ENCODE results near the gene DOCK4. TPM values are rescaled to one million over a fixed set of nuclear protein-coding genes. Genes with fewer than 3 reads are reported as not detected.

Gene DOCK4
- total and polyA plus RNA-seq, 7 donors: 1.8 to 12.7 (median 7.1) TPM

DNA sequence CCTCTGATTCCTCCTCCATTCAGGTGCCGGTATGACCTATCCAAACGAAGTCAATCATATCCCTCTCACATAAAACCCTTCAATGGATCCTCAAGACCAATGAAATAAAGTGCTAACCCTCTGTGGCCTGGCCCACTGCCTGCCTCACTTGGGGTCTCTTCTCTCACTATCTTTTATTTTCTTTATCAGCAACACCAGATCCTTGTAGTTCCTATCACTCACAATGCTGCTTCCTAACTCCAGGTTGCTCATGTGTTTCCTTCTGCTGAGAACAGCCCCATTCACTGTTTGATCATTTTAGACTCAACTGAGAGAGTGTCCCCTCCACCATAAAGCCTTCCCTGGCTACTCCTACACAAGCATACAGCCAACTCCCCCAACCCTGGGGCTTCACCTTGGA is 180.6 kb downstream of the DOCK4 start:
- Histone ChIP-seq H3K36me3 (ENCODE audit: insufficient read depth in 1 of 2, low read depth in 1 of 2) (no peaks in the 10 kb centered on the region), H3K4me1 (peaks cover 9% of the 10 kb centered on the region), H3K27me3 (ENCODE audit: insufficient read depth in 3 of 3, low read length in 2 of 3) (no peaks in the 10 kb centered on the region), H3K4me3 (no peak overlapping the region), H3K9me3 (no peaks in the 10 kb centered on the region), H3K27ac (no peak overlapping the region)
- ATAC-seq: no peak
- TF ChIP-seq, protein P1, sequence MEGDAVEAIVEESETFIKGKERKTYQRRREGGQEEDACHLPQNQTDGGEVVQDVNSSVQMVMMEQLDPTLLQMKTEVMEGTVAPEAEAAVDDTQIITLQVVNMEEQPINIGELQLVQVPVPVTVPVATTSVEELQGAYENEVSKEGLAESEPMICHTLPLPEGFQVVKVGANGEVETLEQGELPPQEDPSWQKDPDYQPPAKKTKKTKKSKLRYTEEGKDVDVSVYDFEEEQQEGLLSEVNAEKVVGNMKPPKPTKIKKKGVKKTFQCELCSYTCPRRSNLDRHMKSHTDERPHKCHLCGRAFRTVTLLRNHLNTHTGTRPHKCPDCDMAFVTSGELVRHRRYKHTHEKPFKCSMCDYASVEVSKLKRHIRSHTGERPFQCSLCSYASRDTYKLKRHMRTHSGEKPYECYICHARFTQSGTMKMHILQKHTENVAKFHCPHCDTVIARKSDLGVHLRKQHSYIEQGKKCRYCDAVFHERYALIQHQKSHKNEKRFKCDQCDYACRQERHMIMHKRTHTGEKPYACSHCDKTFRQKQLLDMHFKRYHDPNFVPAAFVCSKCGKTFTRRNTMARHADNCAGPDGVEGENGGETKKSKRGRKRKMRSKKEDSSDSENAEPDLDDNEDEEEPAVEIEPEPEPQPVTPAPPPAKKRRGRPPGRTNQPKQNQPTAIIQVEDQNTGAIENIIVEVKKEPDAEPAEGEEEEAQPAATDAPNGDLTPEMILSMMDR (IDR thresholded peaks at IDR 0.05): no peak
- 91 to 96% (median 93%) methylated on average over 2 of the region's 2 CpGs for WGBS, 3 donors
- intact Hi-C loops (cut with DNase I): no loop called here
- no peak for DNase-seq

DNA sequence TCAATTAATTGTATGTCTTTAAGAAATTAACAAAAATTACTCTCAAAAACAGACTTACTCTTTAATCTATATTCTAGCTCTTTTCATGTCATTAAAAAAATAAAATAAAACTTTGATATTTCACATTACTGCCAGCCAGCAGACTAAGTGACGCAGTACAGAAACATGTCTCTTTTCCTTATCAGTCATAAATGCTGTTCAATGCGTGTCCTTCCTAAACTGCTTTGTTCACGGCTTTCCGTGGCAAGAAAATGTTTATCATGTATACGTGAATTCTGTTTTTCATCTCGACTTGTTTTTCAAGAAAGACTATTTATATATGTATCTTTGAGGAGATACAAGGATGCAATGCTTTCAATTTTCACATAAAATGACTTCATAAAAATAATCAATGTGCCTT is 182.4 kb downstream of the DOCK4 start:
- 86 to 91% (median 89%) methylated on average over 6 of the region's 6 CpGs for WGBS, 3 donors
- Histone ChIP-seq H3K4me1 (peaks cover 9% of the 10 kb centered on the region), H3K9me3 (no peaks in the 10 kb centered on the region), H3K4me3 (no peak overlapping the region), H3K27ac (no peak overlapping the region), H3K27me3 (ENCODE audit: insufficient read depth in 3 of 3, low read length in 2 of 3) (no peaks in the 10 kb centered on the region), H3K36me3 (ENCODE audit: insufficient read depth in 1 of 2, low read depth in 1 of 2) (no peaks in the 10 kb centered on the region)
- no peak for DNase-seq
- TF ChIP-seq, protein P1 (IDR thresholded peaks at IDR 0.05): no peak
- intact Hi-C loops (cut with DNase I): no loop called here
- ATAC-seq: no peak

DNA sequence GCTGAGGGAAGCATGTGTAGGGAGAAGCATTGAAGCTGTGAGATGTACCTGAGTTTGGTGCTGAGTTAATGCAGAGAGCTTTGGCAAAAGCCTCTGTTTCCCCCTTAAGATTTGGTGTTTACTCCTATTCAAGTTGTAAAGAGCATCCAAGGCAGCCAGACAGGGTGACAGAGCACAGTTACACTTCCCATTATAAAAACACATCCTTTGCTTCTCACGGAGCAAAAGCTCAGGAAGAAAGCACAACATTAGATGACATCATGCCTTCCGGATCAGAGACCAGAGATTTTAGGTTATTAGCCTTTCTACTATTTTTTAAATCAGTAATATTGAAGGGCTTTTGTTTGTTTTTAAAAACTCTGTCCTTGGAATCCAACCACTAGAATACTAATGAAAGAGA is 182.9 kb downstream of the DOCK4 start:
- Histone ChIP-seq H3K4me3 (no peak overlapping the region), H3K4me1 (peaks cover 9% of the 10 kb centered on the region), H3K27ac (no peak overlapping the region), H3K27me3 (ENCODE audit: insufficient read depth in 3 of 3, low read length in 2 of 3) (no peaks in the 10 kb centered on the region), H3K36me3 (ENCODE audit: insufficient read depth in 1 of 2, low read depth in 1 of 2) (no peaks in the 10 kb centered on the region), H3K9me3 (no peaks in the 10 kb centered on the region)
- DNase-seq: no peak
- intact Hi-C loops (cut with DNase I): no loop called here
- no peak for ATAC-seq
- 55 to 71% (median 63%) methylated on average over 2 of the region's 2 CpGs for WGBS, 3 donors
- TF ChIP-seq, protein P1 (IDR thresholded peaks at IDR 0.05): no peak

DNA sequence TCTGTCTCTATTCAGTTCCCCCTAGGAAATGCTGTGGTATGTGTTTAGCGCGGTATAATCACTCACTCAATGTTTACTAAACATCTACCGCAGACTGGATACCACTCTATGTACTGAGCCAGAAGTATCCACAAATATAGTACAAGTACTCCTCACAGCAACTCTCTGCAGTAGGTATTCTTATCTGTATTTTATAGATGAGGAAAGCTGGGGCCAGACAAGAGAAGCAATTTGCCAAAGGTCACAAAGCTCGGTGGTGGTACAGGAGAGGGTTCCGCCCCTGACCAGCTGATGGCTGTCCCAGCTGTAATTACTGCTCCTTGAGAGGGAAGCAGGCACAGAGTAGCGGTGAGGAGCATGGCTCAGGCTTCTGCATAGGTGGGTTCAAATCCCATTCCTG is 184.1 kb downstream of the DOCK4 start:
- H3K4me1 ChIP-seq: peaks cover 9% of the 10 kb centered on the region

More for the DNA sequence above, 184.1 kb downstream of the DOCK4 start:
- H3K27ac ChIP-seq: no peak overlapping the region
- 83 to 85% (median 83%) methylated on average over 6 of the region's 6 CpGs for WGBS, 3 donors
- ATAC-seq (no peak), DNase-seq (no peak)
- TF ChIP-seq, protein P1 (IDR thresholded peaks at IDR 0.05): no peak
- no peaks in the 10 kb centered on the region for H3K9me3 ChIP-seq
- intact Hi-C loops (cut with DNase I): no loop called here
- H3K4me3 ChIP-seq: no peak overlapping the region
- H3K27me3 ChIP-seq (ENCODE audit: insufficient read depth in 3 of 3, low read length in 2 of 3): no peaks in the 10 kb centered on the region
- no peaks in the 10 kb centered on the region for H3K36me3 ChIP-seq (ENCODE audit: insufficient read depth in 1 of 2, low read depth in 1 of 2)

Measured in psoas muscle (tissue), 8 donors.